DMS 273 treated with DMSO at 0.1 percent for 48 hours (cell line): ENCODE results near the gene OFD1.

Source experiments
- DNase-seq: peaks from one replicate; lab custom pipeline; 2025; lab: John Stamatoyannopoulos, UW

OFD1 gene

GRCh38 chrX:13793897-13794296 is 59.3 kb downstream of the OFD1 start:
- no peak for DNase-seq

- DNase-seq = no peak
Observed at GRCh38 chrX:13794417-13794816, 59.9 kb downstream of the OFD1 start.

GRCh38 chrX:13797512-13797911 is 63.0 kb downstream of the OFD1 start:
- DNase-seq = no peak

GRCh38 chrX:13798184-13798583 is 63.6 kb downstream of the OFD1 start:
- DNase-seq = no peak

GRCh38 chrX:13803116-13803515 is 68.6 kb downstream of the OFD1 start:
- DNase-seq = no peak

- DNase-seq = no peak
Observed at GRCh38 chrX:13805241-13805640, 70.7 kb downstream of the OFD1 start.

GRCh38 chrX:13808293-13808692 is 73.7 kb downstream of the OFD1 start:
- peak; percentile 68 for DNase-seq

- DNase-seq = peak; percentile 64
Observed at GRCh38 chrX:13808865-13809264, 74.3 kb downstream of the OFD1 start.

GRCh38 chrX:13815664-13816063 is 81.1 kb downstream of the OFD1 start:
- DNase-seq = no peak

- no peak for DNase-seq
Observed at GRCh38 chrX:13816176-13816575, 81.6 kb downstream of the OFD1 start.

GRCh38 chrX:13816643-13817627 is 82.4 kb downstream of the OFD1 start, which contains the start of gene GPM6B:
TSS of gene GPM6B (minus strand) at chrX:13817093. CDS start at chrX:13816904, 189 bp downstream.
- no peak for DNase-seq
